Smooth muscle cell (in vitro differentiated cells): ENCODE data around the gene SLC38A8. TPM values are rescaled to one million over a fixed set of nuclear protein-coding genes. Genes with fewer than 3 reads are reported as not detected.

Experiments
- DNase-seq: peaks from one replicate; lab custom pipeline; 2025; ENCODE audit not compliant: unreplicated experiment; lab: John Stamatoyannopoulos, UW
- H2AFZ ChIP-seq: fragments of 200-600 bp; sonication (generic); 2 replicates; pipeline ENCODE4 v1.6.0; 2016; ENCODE audit warnings: antibody characterized with exemption, low read depth, mild to moderate bottlenecking
- H3F3A ChIP-seq: fragments of 200-600 bp; sonication (generic); 2 replicates; pipeline ENCODE4 v1.6.0; 2017; ENCODE audit warnings: antibody characterized with exemption, low read depth
- H3K27ac ChIP-seq: fragments of 200-600 bp; sonication (generic); 2 replicates; pipeline ENCODE4 v1.5.1; 2016; ENCODE audit warnings: low read depth, mild to moderate bottlenecking
- H3K27me3 ChIP-seq: fragments of 200-600 bp; sonication (generic); 2 replicates; pipeline ENCODE4 v1.6.1; 2016; ENCODE audit warnings: low read depth, mild to moderate bottlenecking
- H3K36me3 ChIP-seq: fragments of 200-600 bp; sonication (generic); 2 replicates; pipeline ENCODE4 v1.5.1; 2016; ENCODE audit warnings: low read depth
- H3K4me1 ChIP-seq: fragments of 200-600 bp; sonication (generic); 2 replicates; pipeline ENCODE4 v1.5.1; 2016; ENCODE audit warnings: low read depth
- H3K4me2 ChIP-seq: fragments of 200-600 bp; sonication (generic); 2 replicates; pipeline ENCODE4 v1.6.0; 2016; ENCODE audit warnings: mild to moderate bottlenecking
- H3K4me3 ChIP-seq: fragments of 200-600 bp; sonication (generic); 2 replicates; pipeline ENCODE4 v1.5.1; 2016; ENCODE audit warnings: mild to moderate bottlenecking
- H3K79me2 ChIP-seq: fragments of 200-600 bp; sonication (generic); 2 replicates; pipeline ENCODE4 v1.6.0; 2016; ENCODE audit warnings: low read depth, mild to moderate bottlenecking
- H3K9ac ChIP-seq: fragments of 200-600 bp; sonication (generic); 2 replicates; pipeline ENCODE4 v1.6.0; 2016; ENCODE audit warnings: low read depth
- H3K9me3 ChIP-seq: fragments of 200-600 bp; sonication (generic); replicated peaks from 2 replicates; pipeline ENCODE4 v1.5.1; 2016; ENCODE audit warnings: low read depth
- H4K20me1 ChIP-seq: fragments of 200-600 bp; sonication (generic); 2 replicates; pipeline ENCODE4 v1.6.0; 2016; ENCODE audit warnings: low read depth
- WGBS: methylation state at CpG from one replicate; pipeline ENCODE4 v1.1.7; 2016; ENCODE audit warnings: low lambda C conversion rate; 5-methylcytosine and 5-hydroxymethylcytosine counted together
- polyA plus RNA-seq: library from polyadenylated mRNA; unstranded; fragments of >200 nt; fragmentation: Nextera tagmentation; extraction: Ambion mirVana; gene quantifications from 2 replicates; pipeline ENCODE4 v1.2.1, GENCODE V29; 2016
- total RNA-seq: library from RNA; depleted of rRNA; stranded (reverse); fragments of >200 nt; gene quantifications from 2 replicates; pipeline ENCODE4 v1.2.3, GENCODE V29; 2014
- TF ChIP-seq, protein P1 (sequence below): fragments of 200-600 bp; sonication (generic); IDR thresholded peaks from 2 replicates; pipeline ENCODE4 v1.5.1; 2017; ENCODE audit warnings: borderline replicate concordance, mild to moderate bottlenecking, antibody characterized with exemption; ENCODE audit not compliant: insufficient read depth, poor library complexity, severe bottlenecking

SLC38A8 gene
- total and polyA plus RNA-seq, 2 experiments from 2014 or later = not detected

DNA sequence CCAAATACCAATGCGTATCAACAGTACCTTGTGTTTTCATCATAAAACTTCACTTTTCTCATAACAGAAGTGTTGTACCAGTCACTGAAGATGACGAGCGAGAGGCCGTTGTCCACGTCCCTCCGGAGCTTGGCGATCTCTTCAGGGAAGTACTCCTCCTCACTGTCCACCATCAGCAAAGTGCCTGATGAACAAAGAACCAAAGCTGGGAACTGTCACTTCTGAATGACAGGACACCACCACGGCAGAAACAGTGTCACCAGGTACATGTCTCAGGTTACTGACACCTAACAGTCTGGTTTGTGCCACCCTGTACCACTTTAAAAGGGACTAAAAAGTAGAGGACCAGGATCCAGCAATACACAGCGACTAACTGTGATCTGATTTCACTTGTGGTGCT lies 25.0 kb upstream of the SLC38A8 start:
- Histone ChIP-seq H3K9me3 (no peaks in the 10 kb centered on the region), H3K4me2 (no peak overlapping the region), H3K4me1 (peaks cover under 1% of the 10 kb centered on the region), H3K27ac (no peak overlapping the region), H4K20me1 (no peaks in the 10 kb centered on the region), H3K27me3 (no peaks in the 10 kb centered on the region), H3K36me3 (peaks cover 12% of the 10 kb centered on the region), H3F3A (no peaks in the 10 kb centered on the region), H3K9ac (no peak overlapping the region), H2AFZ (no peak overlapping the region), H3K4me3 (no peak overlapping the region), H3K79me2 (no peaks in the 10 kb centered on the region)
- 95% methylated on average over 9 of the region's 9 CpGs for WGBS
- TF ChIP-seq, protein P1, sequence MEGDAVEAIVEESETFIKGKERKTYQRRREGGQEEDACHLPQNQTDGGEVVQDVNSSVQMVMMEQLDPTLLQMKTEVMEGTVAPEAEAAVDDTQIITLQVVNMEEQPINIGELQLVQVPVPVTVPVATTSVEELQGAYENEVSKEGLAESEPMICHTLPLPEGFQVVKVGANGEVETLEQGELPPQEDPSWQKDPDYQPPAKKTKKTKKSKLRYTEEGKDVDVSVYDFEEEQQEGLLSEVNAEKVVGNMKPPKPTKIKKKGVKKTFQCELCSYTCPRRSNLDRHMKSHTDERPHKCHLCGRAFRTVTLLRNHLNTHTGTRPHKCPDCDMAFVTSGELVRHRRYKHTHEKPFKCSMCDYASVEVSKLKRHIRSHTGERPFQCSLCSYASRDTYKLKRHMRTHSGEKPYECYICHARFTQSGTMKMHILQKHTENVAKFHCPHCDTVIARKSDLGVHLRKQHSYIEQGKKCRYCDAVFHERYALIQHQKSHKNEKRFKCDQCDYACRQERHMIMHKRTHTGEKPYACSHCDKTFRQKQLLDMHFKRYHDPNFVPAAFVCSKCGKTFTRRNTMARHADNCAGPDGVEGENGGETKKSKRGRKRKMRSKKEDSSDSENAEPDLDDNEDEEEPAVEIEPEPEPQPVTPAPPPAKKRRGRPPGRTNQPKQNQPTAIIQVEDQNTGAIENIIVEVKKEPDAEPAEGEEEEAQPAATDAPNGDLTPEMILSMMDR = no peak
- DNase-seq = no peak

DNA sequence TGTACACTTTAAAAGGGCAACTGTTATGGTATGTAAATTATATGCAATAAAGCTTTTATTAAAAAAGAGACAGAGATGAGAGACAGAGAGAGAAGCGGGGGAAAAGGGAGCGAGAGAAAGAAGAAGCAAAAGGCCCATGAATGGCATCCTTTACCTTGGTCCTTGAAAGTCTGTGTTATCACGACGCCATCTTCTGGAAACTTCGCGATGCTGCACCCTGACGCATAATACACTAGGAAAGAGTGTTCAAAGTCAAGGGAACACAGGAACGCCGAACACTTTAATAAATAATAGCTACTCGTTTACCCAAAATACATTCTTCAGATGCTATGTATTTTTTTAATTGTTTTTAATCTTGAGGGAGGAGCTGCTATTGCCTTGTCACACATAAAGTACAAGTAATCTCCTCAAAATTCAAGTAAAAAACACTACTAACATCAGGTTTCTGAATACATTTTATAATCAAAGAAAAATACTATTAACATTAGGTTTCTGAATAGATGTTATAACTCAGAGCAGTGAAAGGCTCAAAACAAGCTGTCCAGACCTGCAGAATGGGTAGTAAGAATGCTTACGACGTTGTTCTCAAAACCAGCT lies 23.0 kb upstream of the SLC38A8 start:
- H4K20me1 ChIP-seq = no peaks in the 10 kb centered on the region
- H3K36me3 ChIP-seq = peaks cover 12% of the 10 kb centered on the region
- TF ChIP-seq, protein P1 = peak; percentile 74
- no peak overlapping the region for H3K4me3 ChIP-seq
- H3F3A ChIP-seq = no peaks in the 10 kb centered on the region
- peaks cover 4% of the 10 kb centered on the region for H3K4me1 ChIP-seq
- no peak overlapping the region for H3K9ac ChIP-seq
- H3K27me3 ChIP-seq = no peaks in the 10 kb centered on the region
- H3K9me3 ChIP-seq = no peaks in the 10 kb centered on the region
- no peak for DNase-seq
- H2AFZ ChIP-seq = no peak overlapping the region
- no peaks in the 10 kb centered on the region for H3K79me2 ChIP-seq
- H3K4me2 ChIP-seq = no peak overlapping the region
- H3K27ac ChIP-seq = no peak overlapping the region
- WGBS = 48% methylated on average over 12 of the region's 12 CpGs

DNA sequence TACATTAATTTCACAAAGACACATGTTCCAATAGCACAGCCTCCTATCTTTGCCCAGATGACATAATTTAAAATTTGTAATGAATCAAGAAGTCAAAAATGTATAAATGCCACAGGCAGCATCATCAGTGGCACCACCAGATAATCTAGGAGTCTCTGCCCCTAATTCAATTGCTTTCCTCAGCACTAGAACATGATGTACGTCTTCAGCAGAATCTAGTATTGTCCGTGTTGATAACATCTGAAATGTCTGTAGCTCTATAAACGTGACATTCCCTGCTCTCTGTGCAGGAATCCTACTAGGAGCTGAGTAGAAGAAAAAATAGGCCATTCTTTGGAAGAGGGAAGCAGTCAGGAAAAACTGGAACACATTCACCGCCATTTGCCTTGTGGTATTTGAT lies 21.4 kb upstream of the SLC38A8 start:
- H3K4me1 ChIP-seq = peaks cover 4% of the 10 kb centered on the region
- no peak for DNase-seq
- H3K27me3 ChIP-seq = no peaks in the 10 kb centered on the region
- no peak overlapping the region for H3K27ac ChIP-seq
- H3K4me2 ChIP-seq = no peak overlapping the region
- no peak overlapping the region for H3K9ac ChIP-seq
- H3K79me2 ChIP-seq = no peaks in the 10 kb centered on the region
- no peak overlapping the region for H3K4me3 ChIP-seq
- peaks cover 12% of the 10 kb centered on the region for H3K36me3 ChIP-seq
- WGBS = 95% methylated on average over 4 of the region's 4 CpGs
- no peak overlapping the region for H2AFZ ChIP-seq
- no peaks in the 10 kb centered on the region for H3K9me3 ChIP-seq
- no peaks in the 10 kb centered on the region for H4K20me1 ChIP-seq
- TF ChIP-seq, protein P1 = no peak
- H3F3A ChIP-seq = no peaks in the 10 kb centered on the region
